Activated CD4-positive, alpha-beta T cell treated with anti-CD3 and anti-CD28 coated beads, Interleukin-2, amount 50 U/mL, for 1 hour (primary cell): ENCODE data around the gene GBX1.

Source experiments
- DNase-seq: peaks from one replicate; pipeline ENCODE4 v3.0.0-alpha.2; 2020

Gene GBX1

DNA sequence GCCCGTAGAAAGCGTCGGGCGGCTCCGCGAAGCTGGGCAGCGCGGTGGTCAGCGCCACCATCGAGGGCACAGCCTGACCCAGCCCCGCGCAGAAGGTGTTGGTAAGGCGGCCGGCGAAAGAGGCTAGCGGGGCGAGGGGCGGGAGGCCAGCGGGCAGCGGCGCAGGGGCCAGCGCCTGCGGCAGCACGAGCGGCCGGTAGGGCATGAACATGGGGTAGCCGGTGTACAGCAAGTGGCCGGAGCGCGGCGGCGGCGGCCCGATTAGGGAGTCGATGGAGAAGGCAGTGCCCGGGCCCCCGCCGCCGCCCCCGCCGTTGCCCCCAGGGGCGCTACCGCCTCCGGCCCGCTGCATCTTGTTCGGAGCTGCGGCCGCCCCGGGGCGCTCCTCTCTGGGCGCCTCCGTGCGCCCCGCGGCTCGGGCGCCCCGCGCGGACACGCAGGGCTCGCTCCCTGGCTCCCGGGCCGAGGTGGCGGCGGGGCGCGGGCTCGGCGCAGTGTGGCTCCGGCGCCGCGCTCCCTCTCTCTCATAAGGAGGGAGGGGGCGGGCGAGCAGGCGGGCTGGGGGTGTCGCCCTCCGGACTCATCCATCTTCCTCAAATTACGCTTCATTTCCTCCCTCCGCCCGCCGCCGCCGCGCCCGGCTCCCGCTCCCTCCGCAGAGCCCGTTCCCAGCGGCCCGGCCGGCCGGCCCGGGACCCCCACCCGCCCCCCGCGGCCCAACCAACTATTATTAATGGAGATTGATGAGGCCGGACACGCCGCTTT is at the start of gene GBX1:
Gene GBX1, minus strand, starts transcription at position 498 of the 765 bp plus-strand sequence. Its CDS starts 146 bp downstream, at position 352.
- peak; percentile 20 for DNase-seq

DNA sequence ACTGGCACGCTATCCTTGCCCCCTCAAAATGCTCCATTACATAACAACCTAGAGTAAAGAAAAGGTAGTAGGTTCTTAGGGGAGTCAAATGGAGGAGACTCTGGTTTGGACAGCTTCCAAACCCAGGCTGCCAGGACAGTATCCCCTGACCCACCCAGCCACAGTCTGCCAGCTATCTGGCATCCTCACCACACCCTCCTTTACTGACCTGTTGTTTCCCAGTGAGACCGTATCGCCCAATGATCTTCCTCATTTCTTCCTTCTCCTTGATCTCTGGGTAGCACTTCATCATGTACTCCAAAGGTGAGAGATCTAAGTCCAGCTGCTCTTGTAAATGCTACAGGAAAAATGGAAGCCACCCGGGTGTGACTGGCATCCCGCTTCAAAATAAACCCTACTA is 47.9 kb upstream of the GBX1 start:
- DNase-seq = no peak

DNA sequence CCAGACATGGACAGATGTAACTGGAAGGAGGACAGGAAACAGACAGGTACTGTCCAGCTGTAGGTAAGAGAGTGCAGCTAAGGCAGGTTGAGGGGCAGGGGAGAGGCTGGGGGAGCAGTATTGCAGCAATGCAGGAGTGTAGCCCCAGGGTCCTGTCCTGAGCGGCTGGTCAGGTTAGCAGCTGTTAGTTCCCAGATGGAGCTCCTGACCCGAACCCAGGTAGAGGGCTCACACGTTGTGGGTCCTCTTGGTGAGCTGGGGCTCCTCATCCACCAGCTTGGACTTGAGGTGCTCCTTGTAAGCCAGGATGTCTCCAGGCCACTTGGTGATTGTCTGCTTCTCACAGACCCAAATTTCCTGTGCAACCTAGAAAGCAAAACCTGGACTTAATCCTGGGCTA is 46.3 kb upstream of the GBX1 start:
- DNase-seq = no peak

DNA sequence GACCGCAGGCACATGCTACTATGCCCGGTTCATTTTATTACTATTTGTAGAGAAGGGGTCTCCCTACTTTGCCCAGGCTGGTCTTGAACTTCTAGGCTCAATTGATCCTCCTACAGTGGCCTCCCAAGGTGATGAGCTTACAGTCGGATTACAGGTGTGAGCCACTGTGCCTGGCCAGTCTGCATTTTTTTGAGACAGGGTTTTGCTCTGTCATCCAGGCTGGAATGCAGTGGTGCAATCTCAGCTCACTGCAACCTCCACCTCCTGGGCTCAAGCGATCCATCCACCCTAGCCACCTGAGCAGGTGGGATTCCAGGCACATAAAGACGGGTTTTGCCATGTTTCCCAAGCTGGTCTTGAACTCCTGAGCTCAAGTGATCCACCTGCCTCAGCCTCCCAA is 45.1 kb upstream of the GBX1 start:
- DNase-seq = no peak

DNA sequence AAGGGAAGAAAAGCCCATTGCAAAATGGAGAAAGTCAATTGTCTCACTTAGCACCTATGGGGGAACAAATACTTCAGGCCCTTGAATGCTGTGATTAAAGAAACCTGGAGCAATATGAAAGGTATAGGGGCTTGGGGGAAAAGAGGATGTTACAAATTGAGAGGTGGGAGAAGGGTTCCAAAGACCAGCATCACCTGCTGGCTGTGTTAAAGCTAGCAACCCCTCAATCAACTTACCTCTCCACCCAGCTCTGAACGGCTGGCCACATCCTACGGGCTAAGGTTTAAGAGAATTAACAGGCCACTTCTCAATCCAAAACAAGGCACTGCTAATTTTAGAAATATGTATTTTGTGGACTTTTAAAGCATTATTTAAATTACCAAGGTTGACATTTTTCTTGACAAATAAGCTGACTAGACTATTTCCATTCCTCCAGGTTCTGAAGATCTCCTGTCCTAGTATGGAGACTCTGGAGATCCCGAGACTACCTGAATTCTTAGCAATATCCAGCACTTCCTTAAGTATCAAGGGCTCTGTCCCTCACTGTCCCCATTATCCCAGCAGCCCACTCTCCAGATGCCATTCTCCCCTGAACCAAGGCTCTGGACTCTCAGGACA is 43.8 kb upstream of the GBX1 start:
- no peak for DNase-seq

DNA sequence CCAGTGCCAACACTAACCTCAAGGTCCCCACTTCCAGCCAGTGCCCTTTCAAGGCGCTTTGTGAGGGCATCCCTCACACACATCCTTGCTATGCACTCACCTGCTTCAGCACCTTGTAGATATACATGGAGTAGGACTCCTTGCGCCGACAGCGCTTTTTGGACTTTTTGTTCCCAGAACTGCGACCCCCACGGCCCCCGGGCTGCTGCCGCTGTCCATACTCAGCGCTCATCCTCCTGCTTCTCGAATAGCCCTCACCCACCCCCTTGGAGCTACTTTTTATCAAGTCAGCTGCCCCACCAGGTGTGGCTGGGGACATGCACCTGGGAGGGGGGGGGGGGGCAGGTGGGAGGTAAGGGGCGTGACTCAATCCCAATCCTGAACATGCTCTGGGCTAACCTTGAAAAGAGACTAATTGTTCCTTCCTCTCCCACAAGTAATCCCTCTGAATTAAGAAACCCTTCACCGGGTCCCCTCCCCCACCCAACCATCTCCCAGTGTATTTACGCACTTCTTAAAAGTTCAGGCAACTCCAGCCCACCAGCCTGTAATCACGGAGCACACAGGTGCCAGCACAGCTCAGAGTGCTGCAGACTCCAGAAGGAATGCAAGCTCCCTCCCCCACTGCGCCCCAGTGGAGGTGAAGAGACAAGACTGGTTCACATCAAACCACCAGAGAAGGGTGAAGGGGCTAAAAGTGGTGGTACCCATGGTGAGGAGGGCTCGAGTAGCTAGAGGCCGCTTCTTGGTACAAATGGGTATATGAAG is 42.8 kb upstream of the GBX1 start, which contains the start of gene H2BK1:
Gene H2BK1, minus strand, starts transcription at position 402 of the 768 bp plus-strand sequence. Its CDS starts 170 bp downstream, at position 232.
- DNase-seq = no peak

DNA sequence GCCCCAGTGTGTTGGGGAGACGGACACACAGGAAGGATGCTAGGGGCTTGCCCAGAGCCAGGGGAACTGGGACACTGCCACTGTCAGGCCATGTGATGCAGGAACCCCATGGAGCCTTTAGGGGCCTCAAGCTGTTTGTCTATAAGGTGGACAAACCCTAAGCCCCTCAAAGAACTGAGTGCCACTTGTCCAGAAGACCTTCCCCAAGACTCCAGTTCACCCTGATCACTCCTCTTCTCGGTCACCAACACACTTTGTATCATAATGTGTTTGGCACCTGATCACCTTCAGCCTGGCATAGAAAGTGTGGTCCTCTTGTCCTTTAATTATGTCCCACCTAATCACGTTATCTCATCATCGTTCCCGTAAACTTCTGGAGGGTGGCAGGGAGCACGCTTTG is 42.1 kb upstream of the GBX1 start:
- no peak for DNase-seq

DNA sequence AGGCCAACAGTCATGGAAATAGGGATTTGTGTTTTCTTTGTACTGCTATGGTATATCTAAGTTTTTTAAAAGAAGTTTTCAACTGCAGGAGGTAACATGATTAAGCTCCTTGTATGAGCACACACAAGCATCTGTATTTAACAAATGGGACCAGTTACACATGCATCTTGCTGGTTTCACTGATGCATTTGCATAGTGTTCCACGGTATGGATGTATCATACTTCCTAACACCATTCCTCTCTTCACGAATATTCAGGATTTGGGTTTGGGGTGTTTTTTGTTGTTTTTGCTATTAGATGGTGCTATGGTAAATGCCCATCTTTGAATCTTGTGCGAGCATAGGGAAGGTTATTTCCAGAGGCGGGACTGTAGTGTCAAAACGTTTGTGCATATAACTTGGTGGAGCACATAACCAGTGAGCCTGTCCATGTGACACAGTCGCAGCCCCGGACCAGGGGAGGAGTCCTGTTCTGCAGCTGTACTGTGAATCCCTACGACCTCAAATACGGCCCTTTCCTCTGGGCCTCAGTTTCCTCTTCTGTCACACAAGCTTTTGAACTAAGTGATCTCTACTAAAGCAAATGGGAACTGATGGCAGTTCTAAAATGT is 40.9 kb upstream of the GBX1 start:
- DNase-seq = no peak

DNA sequence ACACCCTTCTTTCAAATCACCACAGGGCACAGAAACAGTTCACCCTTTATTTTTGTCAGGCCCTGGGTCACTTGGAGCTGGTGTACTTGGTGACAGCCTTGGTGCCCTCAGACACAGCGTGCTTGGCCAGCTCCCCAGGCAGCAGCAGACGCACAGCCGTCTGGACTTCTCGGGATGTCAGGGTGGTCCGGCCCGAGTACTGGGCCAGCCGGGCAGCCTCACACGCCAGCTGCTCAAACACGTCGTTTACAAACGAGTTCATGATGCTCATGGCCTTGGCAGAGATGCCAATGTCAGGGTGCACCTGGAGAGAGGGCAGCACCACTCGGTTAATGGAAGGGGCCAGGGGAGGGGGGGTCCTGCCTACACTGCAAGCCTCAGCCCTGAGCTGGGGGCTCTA is 40.3 kb upstream of the GBX1 start:
- no peak for DNase-seq

DNA sequence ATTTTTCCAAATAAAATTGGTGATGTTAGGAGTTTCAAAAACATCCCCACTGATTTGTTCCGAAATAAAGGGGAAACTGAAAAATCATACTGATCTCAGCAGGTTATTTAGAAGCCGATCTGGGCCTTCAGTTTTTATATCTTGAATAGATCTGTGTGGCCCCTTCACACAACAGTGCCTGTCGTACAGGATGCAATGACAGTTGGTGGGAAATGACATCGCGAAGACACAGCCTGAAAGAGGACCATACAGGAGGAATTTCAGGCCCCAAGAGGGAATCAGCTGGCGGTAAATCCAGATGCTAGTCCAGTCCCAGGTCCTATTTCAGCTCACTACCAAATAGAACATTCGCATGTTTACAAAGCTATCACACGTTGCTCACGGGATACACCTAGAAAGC is 39.8 kb upstream of the GBX1 start:
- no peak for DNase-seq

DNA sequence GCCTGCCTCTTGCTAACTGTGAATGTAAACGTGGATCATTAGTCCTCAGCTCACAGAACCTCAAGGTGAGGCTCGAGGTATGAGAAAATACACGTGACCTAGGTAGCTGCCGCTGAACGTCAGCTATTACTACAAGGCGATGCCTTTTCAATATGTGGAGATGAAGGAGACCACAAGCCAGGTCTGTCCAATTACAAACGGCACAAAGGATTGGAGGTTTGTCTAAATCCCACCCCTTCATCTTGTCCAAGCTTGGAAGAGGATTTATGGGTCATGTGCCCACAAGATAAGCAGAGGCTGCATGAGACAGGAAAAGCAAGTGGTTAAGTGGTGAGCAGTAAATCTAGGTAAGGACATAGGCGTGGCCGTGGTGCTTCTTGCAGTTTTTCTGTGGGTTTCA is 39.4 kb upstream of the GBX1 start:
- peak; percentile 11 for DNase-seq

DNA sequence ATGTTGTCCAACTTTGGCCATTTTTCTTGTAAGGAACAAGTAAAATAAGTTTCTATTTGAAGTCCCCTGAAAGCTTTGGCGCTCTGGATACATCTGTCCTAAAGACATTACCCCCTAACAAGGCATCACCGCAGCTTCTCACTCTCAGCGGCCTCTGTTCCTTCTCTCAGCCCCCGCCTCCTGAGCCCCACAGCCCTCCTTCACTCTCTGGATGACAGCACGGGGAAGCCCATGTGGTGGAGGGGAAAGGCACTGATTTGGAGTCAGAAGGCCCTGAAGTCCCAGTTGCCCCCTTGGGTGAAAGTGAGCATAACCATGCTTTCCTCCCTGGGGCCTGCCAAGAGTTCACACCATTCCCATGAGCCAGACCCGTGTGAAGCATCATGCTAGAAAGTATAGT is 38.2 kb upstream of the GBX1 start:
- DNase-seq = no peak

DNA sequence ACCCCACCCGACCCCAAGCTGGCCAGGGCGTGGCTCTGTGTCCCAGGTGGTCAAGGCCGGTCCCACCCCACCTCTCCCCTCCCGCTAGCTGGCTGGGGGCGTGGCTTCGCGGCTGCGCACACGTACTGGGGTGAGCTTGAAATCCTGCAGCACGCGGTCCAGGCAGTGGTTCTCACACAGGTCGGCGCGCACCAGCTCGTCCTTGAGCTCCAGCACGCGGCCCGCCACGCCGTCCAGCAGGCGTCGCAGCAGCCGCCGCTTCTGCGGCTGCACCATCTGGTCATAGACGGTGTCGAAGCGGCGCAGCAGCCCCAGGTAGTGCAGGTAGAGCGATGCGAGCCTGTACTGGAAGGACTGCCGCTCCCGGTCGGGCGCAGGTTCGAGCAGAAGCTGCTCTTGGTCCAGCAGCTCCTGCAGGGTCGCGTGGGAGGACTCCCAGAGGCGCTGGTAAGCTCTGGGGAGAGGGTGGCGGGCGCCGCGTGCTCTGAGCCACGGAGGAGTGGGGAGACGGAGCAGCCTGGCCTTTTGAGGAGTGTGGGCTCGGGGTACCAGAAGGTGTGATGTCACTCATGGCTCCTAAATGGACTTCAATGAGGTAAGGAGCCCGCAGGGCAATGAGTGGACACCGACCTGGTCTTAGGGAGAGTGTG is 37.0 kb upstream of the GBX1 start:
- no peak for DNase-seq

DNA sequence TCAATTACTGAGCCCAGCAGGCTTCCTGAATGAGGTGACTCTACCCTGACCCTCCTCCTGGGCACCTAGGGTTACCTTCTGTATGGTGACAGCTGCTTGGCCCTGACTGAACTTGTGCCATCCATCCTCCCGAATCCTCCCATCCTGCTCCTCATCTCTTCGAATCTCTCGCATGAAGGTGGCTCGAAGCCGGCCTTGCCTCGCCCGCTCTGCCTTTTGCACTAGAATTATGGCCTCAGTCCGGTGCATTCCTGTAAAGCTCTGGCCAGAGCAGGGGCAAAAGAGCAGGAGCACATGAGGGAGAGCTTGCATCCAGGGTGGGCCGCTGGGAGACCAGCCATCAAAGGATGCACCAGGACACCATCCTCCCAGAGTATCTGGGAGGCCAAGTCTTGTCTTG is 35.3 kb upstream of the GBX1 start:
- no peak for DNase-seq

DNA sequence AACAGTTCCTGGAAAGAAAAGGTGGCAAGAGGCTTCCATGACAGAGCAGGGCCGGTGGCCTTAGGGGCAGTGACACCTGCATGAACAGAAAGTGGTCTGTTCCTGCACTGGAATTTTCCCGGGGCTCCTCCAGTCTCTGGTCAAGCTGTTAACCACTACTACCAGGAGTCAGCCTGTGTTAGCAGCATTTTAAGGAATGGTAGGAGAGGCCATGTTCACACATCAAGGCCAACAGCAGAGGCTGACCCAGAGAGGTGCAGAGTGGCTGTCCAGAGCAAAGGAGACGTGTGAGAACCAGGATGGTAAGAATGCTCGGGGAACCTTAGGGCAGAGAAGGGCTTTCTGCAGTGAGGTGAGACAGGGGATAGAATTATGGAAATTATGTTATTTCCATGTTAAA is 34.3 kb upstream of the GBX1 start:
- no peak for DNase-seq

DNA sequence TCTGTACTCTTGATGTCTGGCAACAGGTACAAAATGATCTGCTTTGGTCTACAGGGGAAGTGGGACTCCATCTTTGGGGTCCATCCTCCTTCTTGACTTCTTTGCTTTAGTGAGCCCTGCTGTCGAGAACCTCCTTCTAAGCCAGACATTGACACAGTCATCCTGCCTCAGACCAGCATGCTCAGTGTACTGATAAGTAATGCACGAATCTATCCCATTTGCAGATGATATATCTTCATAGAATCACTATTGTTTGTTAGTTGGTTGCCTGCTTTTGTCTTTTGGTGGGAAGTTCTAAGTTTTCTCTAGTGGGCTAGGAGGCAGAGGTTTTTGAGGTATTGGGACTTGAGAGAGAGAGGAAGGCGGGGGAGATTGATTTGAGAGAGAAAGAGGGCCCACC is 33.9 kb upstream of the GBX1 start:
- no peak for DNase-seq

DNA sequence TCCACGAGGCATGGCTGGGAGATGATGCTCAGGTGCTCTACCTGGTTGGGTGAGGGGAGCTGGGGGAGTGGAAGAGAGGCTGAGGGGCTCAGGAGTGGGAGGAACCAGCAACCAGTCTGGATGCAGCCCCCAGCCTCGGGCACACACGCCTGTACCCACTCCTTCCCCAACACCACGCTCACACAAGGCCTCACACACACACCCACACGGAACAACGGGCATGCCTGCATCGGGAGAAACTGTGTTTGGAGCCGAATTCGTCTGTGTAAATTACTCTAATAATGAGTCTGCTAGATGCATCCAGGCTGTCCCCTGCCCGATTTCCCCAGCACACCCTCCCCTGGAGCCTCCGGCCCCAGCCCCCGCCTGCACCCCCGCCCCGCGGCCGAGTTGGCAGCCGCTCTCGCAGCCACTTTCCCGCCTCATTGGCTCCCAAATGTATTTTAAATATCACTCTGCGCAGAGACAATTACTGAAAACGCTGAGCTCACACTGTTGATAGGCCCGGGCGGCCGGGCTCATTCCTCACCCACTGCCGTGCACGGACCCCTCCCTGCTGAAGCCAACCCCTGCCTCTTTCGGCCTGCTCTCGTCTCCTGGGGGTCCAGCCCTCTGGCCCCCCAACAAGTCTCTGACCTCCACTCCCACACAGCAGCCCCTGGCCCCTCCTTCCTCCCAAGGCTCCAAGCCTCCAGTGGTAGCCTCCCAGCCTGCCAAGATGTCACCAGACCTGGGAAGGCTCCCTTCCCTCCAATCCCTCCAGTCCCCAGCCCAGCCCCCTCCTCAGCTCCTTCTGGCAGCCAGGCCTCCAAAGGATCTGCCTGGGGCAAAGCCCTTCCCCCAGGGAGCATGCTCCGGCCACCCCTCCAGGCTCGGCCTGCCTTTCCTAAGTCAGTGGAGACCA is 31.7 kb upstream of the GBX1 start:
- DNase-seq = no peak

DNA sequence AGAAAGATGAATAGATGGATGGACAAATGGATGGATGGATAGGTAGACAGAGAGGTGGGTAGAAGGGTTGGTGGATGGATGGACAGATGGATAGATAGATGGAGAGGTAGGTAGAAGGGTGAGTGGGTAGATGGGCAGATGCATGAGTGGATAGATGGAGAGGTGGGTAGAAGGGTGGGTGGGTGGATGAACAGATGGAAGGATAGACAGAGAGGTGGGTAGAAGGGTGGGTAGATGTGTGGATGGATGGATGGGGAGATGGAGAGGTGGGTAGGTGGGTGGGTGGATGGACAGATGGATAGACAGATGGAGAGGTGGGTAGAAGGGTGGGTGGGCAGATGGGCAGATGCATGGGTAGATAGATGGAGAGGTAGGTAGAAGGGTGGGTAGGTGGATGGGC is 30.4 kb upstream of the GBX1 start:
- no peak for DNase-seq

DNA sequence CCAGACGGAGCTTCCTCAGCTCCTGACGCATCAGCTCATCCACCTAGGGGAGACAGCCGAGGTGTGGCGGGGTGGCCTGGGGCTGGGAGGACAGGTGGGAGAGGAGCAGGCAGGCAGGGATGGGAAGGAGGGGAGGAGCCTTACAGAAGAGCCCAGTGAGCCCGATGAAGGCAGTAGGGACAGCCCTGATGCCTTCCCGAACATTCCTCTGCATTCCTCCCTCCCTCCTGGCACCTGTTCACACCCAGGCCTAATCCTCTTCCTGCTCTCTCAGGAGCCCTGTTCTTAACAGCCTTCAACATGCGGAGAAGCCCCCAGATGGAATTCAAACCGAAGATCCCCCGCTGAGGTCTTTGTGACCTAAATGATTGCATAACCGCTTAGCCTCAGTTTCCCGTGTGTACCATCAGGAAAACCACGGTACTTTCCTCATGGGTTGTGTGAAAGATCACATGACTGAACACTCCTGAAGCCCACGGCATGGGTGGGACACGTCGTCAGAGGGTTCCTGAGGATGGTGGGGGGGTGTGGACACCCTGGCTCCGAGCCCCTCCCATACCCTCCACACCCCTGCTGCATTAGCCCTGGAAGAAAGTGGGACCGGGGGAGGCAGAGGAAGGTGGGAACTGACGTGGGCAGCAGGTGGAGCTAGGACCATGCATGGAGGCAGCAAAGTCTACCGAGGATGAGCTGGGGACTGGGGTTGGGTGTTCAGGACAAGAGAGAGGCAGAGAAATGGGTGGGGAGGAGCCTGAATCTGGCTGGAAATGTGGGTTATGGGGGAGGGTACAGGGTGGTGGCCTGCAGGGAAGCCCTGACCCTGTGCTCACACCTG is 28.3 kb upstream of the GBX1 start:
- no peak for DNase-seq

DNA sequence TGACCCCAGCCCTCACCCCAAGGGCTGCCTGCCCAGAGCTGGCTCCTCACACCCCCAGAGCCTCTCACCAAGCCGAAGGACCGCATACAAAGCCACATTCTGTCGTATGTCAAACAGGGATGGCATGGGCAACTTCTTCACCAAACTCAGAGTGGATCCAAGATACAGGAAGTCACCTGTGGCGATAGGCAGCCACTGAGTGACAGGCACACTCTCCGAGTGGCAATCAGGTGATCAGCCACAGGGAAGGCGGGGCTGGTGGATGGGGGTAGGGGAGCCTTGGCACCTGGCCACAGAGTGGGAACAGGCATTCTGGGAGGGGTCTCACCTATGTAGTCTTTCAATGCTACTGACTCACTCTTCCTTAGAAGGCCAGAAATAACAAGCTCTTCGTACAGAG is 26.7 kb upstream of the GBX1 start:
- DNase-seq = no peak
